WTC11 (cell line): ENCODE results near the gene SMURF1. TPM values are rescaled to one million over a fixed set of nuclear protein-coding genes. Genes with fewer than 3 reads are reported as not detected.

Source experiments
- ATAC-seq: fragments of 200-7000 bp; cut with Tn5 transposase; 2 replicates; pipeline ENCODE4 v1.10.0; 2021; ENCODE audit warnings: mild to moderate bottlenecking, moderate library complexity
- CTCF ChIA-PET: fragments of 300-600 bp; sonication (Branson Sonifier 250); formaldehyde crosslinking; loops from one replicate; lab custom pipeline; 2021; ENCODE audit warnings: antibody characterized with exemption; lab: Charles Lee
- POLR2A ChIA-PET: fragments of 350-600 bp; sonication (Branson Sonifier 250); formaldehyde crosslinking; loops from one replicate; lab custom pipeline; 2021; ENCODE audit warnings: antibody characterized with exemption; lab: Charles Lee
- DNase-seq: peaks from one replicate; pipeline ENCODE4 v3.0.0; 2021; ENCODE audit warnings: low spot score
- H3K27ac Mint-ChIP-seq: 2 replicates; pipeline ENCODE4 v1.8.0; 2021; ENCODE audit warnings: mixed read lengths
- H3K27me3 Mint-ChIP-seq: 2 replicates; pipeline ENCODE4 v1.8.0; 2021; ENCODE audit warnings: low read depth, mild to moderate bottlenecking, moderate library complexity, mixed read lengths
- H3K36me3 Mint-ChIP-seq: 2 replicates; pipeline ENCODE4 v1.8.0; 2021; ENCODE audit warnings: mixed read lengths
- H3K4me1 Mint-ChIP-seq: 2 replicates; pipeline ENCODE4 v1.8.0; 2022; ENCODE audit warnings: mixed read lengths
- H3K4me3 Mint-ChIP-seq: 2 replicates; pipeline ENCODE4 v1.8.0; 2021; ENCODE audit warnings: mild to moderate bottlenecking, moderate library complexity, mixed read lengths
- H3K9me3 Mint-ChIP-seq: 2 replicates; pipeline ENCODE4 v1.8.0; 2021; ENCODE audit warnings: mixed read lengths
- CDX4 ChIP-seq: fragments of 250-450 bp; sonication (Bioruptor Pico); IDR thresholded peaks from 2 replicates; pipeline ENCODE4 v1.9.0; 2021; ENCODE audit warnings: moderate library complexity, mild to moderate bottlenecking, inconsistent platforms, borderline replicate concordance
- FOXP4 ChIP-seq: sonication (generic); formaldehyde crosslinking; IDR thresholded peaks from 2 replicates; pipeline ENCODE4 v1.8.0; 2022; ENCODE audit warnings: mild to moderate bottlenecking, missing genetic modification reagents
- JAZF1 ChIP-seq: fragments of 250-450 bp; sonication (Bioruptor Pico); IDR thresholded peaks from 2 replicates; pipeline ENCODE4 v1.9.0; 2021; ENCODE audit warnings: moderate library complexity, mild to moderate bottlenecking, inconsistent platforms
- JUN ChIP-seq: sonication (generic); formaldehyde crosslinking; IDR thresholded peaks from 2 replicates; pipeline ENCODE4 v1.8.0; 2023; ENCODE audit warnings: mild to moderate bottlenecking, missing genetic modification reagents
- KAT7 ChIP-seq: sonication (generic); formaldehyde crosslinking; IDR thresholded peaks from 2 replicates; pipeline ENCODE4 v1.8.1; 2023; ENCODE audit warnings: missing genetic modification reagents, mild to moderate bottlenecking, borderline replicate concordance
- SMAD3 ChIP-seq: sonication (generic); formaldehyde crosslinking; IDR thresholded peaks from 2 replicates; pipeline ENCODE4 v1.8.0; 2022; ENCODE audit warnings: missing genetic modification reagents, mild to moderate bottlenecking, borderline replicate concordance
- SMAD4 ChIP-seq: sonication (generic); formaldehyde crosslinking; IDR thresholded peaks from 2 replicates; pipeline ENCODE4 v1.8.0; 2022; ENCODE audit warnings: mild to moderate bottlenecking, missing genetic modification reagents
- SP1 ChIP-seq: sonication (generic); formaldehyde crosslinking; conservative IDR thresholded peaks from 2 replicates; pipeline ENCODE4 v1.8.1; 2022; ENCODE audit warnings: missing genetic modification reagents
- STAT6 ChIP-seq: sonication (generic); formaldehyde crosslinking; conservative IDR thresholded peaks from 2 replicates; pipeline ENCODE4 v1.8.1; 2023; ENCODE audit warnings: mild to moderate bottlenecking, low read depth, missing genetic modification reagents, moderate library complexity
- ZNF232 ChIP-seq: sonication (generic); formaldehyde crosslinking; IDR thresholded peaks from 2 replicates; pipeline ENCODE4 v1.8.0; 2022; ENCODE audit warnings: mild to moderate bottlenecking, missing genetic modification reagents
- ZNF317 ChIP-seq: sonication (generic); formaldehyde crosslinking; IDR thresholded peaks from 2 replicates; pipeline ENCODE4 v1.8.1; 2023; ENCODE audit warnings: low read depth, mild to moderate bottlenecking, moderate library complexity, missing genetic modification reagents, borderline replicate concordance
- ZNF416 ChIP-seq: fragments of 250-450 bp; sonication (Bioruptor Pico); IDR thresholded peaks from 2 replicates; pipeline ENCODE4 v1.9.0; 2021; ENCODE audit warnings: mild to moderate bottlenecking, inconsistent platforms
- ZNF532 ChIP-seq: fragments of 250-450 bp; sonication (Bioruptor Pico); IDR thresholded peaks from 2 replicates; pipeline ENCODE4 v1.9.0; 2021; ENCODE audit warnings: mild to moderate bottlenecking, borderline replicate concordance
- total RNA-seq: library from RNA; stranded (reverse); gene quantifications from 3 replicates; pipeline ENCODE4 v1.2.3, GENCODE V29; 2021
- TF ChIP-seq, protein P1 (sequence below): sonication (generic); formaldehyde crosslinking; IDR thresholded peaks from 2 replicates; pipeline ENCODE4 v1.8.0; 2022; ENCODE audit warnings: mild to moderate bottlenecking, missing genetic modification reagents
- TF ChIP-seq, protein P2 (sequence below): sonication (generic); formaldehyde crosslinking; IDR thresholded peaks from 2 replicates; pipeline ENCODE4 v1.8.1; 2022; ENCODE audit warnings: missing genetic modification reagents, borderline replicate concordance

The SMURF1 gene
- total RNA-seq, 1 experiment from 2014 or later = 23.2 TPM

DNA sequence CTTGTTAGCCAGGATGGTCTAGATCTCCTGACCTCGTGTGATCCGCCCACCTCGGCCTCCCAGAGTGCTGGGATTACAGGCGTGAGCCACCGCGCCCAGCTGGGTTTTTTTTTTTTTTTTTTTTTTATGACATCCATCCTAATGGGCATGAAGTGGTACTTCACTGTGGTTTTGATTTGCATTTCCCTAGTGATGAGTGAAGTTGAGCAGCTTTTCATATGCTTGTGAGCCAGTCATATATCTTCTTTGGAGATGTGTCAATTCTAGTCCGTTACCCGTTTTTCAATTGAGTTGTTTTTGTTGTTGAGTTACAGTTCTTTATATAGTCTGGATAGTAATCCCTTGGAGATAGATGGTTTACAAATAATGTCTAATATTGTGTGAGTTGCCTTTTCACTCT is 127.7 kb downstream of the SMURF1 start:
- Mint-ChIP-seq H3K4me1 (peaks cover 7% of the 10 kb centered on the region), H3K36me3 (peaks cover 64% of the 10 kb centered on the region)
- TF ChIP-seq ZNF532 (no peak), FOXP4 (CRISPR knock-in tag) (no peak), ZNF232 (CRISPR knock-in tag) (no peak), SP1 (CRISPR knock-in tag) (no peak), ZNF416 (no peak), CDX4 (CRISPR knock-in tag) (no peak), JAZF1 (CRISPR knock-in tag) (no peak), STAT6 (CRISPR knock-in tag) (no peak), JUN (CRISPR knock-in tag) (no peak), SMAD3 (CRISPR knock-in tag) (no peak), KAT7 (no peak), SMAD4 (CRISPR knock-in tag) (no peak), ZNF317 (CRISPR knock-in tag) (no peak)
- TF ChIP-seq, protein P1, sequence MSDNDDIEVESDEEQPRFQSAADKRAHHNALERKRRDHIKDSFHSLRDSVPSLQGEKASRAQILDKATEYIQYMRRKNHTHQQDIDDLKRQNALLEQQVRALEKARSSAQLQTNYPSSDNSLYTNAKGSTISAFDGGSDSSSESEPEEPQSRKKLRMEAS (CRISPR knock-in tag) = no peak
- TF ChIP-seq, protein P2, sequence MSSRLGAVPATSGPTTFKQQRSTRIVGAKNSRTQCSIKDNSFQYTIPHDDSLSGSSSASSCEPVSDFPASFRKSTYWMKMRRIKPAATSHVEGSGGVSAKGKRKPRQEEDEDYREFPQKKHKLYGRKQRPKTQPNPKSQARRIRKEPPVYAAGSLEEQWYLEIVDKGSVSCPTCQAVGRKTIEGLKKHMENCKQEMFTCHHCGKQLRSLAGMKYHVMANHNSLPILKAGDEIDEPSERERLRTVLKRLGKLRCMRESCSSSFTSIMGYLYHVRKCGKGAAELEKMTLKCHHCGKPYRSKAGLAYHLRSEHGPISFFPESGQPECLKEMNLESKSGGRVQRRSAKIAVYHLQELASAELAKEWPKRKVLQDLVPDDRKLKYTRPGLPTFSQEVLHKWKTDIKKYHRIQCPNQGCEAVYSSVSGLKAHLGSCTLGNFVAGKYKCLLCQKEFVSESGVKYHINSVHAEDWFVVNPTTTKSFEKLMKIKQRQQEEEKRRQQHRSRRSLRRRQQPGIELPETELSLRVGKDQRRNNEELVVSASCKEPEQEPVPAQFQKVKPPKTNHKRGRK (CRISPR knock-in tag) = no peak

More for the DNA sequence above, 127.7 kb downstream of the SMURF1 start:
- ATAC-seq (no peak), DNase-seq (no peak)
- ChIA-PET POLR2A (interaction anchor here (0.6 kb wide), 1 partner anchor 358 kb away, joined by 3 read pairs; no protein-coding TSS in a partner anchor), CTCF (no interaction called here)
- H3K27ac Mint-ChIP-seq = no peak overlapping the region
- no peaks in the 10 kb centered on the region for H3K9me3 Mint-ChIP-seq
- no peaks in the 10 kb centered on the region for H3K27me3 Mint-ChIP-seq
- H3K4me3 Mint-ChIP-seq = no peak overlapping the region
